SW480 (cell line): ENCODE results near the gene TXNRD2.
"Not testable (repeated sequence)": the region's sequence is repeated elsewhere in the genome, so short reads cannot be mapped to it uniquely, and the experiment has no call there.

ENCODE experiments used
- DNase-seq: peaks from one replicate; pipeline ENCODE4 v3.0.0-alpha.2; 2016; ENCODE audit warnings: low spot score

The TXNRD2 gene

GRCh38 chr22:19844377-19845053 lies 97.1 kb downstream of the TXNRD2 start:
- no peak for DNase-seq

- no peak for DNase-seq
These were observed 97.7 kb downstream of the TXNRD2 start for GRCh38 chr22:19843857-19844376.

GRCh38 chr22:19843107-19843856 lies 98.3 kb downstream of the TXNRD2 start:
- no peak for DNase-seq

GRCh38 chr22:19842393-19843106 lies 99.1 kb downstream of the TXNRD2 start:
- no peak for DNase-seq

GRCh38 chr22:19841641-19842392 lies 99.8 kb downstream of the TXNRD2 start:
- DNase-seq = no peak

- DNase-seq = no peak
These were observed 100.5 kb downstream of the TXNRD2 start for GRCh38 chr22:19840955-19841640.

GRCh38 chr22:19840059-19840458 lies 101.6 kb downstream of the TXNRD2 start:
- DNase-seq = no peak

- DNase-seq = no peak
These were observed 103.7 kb downstream of the TXNRD2 start for GRCh38 chr22:19837915-19838314.

- DNase-seq = no peak
These were observed 105.1 kb downstream of the TXNRD2 start for GRCh38 chr22:19836512-19836911.

GRCh38 chr22:19834599-19834998 lies 107.0 kb downstream of the TXNRD2 start:
- no peak for DNase-seq

GRCh38 chr22:19833327-19833726 lies 108.3 kb downstream of the TXNRD2 start:
- not testable (repeated sequence) for DNase-seq

- no peak for DNase-seq
These were observed 109.0 kb downstream of the TXNRD2 start for GRCh38 chr22:19832476-19833108.

- DNase-seq = not testable (repeated sequence)
These were observed 109.6 kb downstream of the TXNRD2 start for GRCh38 chr22:19831979-19832378.

- DNase-seq = no peak
These were observed 110.6 kb downstream of the TXNRD2 start for GRCh38 chr22:19831016-19831415.

- DNase-seq = no peak
These were observed 113.6 kb downstream of the TXNRD2 start for GRCh38 chr22:19828035-19828401.

- no peak for DNase-seq
These were observed 114.1 kb downstream of the TXNRD2 start for GRCh38 chr22:19827341-19828034.

GRCh38 chr22:19826619-19826950 lies 115.0 kb downstream of the TXNRD2 start:
- DNase-seq = no peak

GRCh38 chr22:19825904-19826618 lies 115.6 kb downstream of the TXNRD2 start:
- no peak for DNase-seq
